Frontal cortex (tissue), 4 donors: Measurements from ENCODE around the gene ACAD11. TPM values are rescaled to one million over a fixed set of nuclear protein-coding genes. Genes with fewer than 3 reads are reported as not detected.

Experiments
- DNase-seq, 2 donors: peaks; one replicate each; pipeline ENCODE4 v3.0.0; 2012; ENCODE audit warnings: low spot score in 2 of 2
- FAIRE-seq: peaks from 2 replicates; lab custom pipeline; 2012; peaks lifted over from hg19 to GRCh38; lab: Jason Lieb, UNC
- total RNA-seq: library from RNA; depleted of rRNA; stranded (reverse); fragments of >200 nt; gene quantifications from one replicate; pipeline ENCODE4 v1.2.3, GENCODE V29; 2014
- donor health status: control.
- donor health status: control.
- donor health status: control.

The ACAD11 gene, protein sequence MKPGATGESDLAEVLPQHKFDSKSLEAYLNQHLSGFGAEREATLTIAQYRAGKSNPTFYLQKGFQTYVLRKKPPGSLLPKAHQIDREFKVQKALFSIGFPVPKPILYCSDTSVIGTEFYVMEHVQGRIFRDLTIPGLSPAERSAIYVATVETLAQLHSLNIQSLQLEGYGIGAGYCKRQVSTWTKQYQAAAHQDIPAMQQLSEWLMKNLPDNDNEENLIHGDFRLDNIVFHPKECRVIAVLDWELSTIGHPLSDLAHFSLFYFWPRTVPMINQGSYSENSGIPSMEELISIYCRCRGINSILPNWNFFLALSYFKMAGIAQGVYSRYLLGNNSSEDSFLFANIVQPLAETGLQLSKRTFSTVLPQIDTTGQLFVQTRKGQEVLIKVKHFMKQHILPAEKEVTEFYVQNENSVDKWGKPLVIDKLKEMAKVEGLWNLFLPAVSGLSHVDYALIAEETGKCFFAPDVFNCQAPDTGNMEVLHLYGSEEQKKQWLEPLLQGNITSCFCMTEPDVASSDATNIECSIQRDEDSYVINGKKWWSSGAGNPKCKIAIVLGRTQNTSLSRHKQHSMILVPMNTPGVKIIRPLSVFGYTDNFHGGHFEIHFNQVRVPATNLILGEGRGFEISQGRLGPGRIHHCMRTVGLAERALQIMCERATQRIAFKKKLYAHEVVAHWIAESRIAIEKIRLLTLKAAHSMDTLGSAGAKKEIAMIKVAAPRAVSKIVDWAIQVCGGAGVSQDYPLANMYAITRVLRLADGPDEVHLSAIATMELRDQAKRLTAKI
- total RNA-seq = 37.9 TPM

DNA sequence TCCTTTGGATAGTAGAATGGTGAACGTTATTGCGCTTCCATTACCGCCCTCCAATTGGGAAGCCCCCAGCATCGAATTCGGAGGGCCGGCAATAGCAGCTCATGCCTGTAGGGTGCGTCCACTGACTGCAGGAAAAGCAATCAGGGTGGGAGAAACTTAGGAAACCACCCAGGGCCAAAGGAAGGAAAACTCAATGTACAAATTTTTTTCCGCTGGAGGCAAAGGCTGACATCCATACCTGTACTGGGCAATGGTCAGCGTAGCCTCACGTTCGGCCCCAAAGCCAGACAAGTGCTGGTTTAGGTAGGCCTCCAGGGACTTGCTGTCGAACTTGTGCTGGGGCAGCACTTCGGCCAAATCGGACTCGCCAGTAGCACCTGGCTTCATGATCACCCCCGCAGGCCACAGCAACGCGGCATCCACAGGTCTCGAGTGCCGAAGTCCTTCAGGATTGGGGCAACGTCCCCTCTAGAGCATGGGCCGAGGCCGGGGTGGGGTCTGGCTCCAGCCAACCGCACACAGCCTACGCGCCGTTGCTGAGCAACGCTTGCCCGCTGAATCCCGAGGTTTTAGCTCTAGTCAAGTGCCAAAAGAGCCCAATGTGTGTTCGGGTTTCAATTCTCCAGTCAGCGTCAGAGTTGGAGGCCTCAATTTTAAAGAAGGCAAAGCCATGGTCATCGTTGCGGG lies at the start of gene ACAD11:
Gene ACAD11, minus strand, starts transcription at position 445 of the 687 bp plus-strand sequence. Its CDS starts 58 bp downstream, at position 387.
- FAIRE-seq (no peak), DNase-seq (peak; percentile 61 to 69)

DNA sequence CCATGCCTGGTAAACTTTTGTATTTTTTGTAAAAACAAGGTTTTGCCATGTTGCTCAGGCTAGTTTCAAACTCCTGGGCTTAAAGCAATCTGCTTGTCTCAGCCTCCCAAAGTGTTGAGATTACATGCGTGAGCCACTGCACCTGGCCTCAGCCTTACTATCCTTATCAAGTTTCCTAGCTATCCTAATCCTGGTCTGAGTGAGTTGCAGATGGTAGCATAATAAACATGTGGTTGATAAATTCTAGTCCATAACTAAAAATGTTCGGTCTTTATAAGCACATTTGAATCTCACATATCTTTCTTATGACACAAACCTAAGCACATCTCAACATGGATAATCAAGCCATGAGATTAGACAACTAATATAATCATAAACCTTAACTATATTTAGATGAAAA lies 44.1 kb upstream of the ACAD11 start:
- DNase-seq (no peak), FAIRE-seq (no peak)

DNA sequence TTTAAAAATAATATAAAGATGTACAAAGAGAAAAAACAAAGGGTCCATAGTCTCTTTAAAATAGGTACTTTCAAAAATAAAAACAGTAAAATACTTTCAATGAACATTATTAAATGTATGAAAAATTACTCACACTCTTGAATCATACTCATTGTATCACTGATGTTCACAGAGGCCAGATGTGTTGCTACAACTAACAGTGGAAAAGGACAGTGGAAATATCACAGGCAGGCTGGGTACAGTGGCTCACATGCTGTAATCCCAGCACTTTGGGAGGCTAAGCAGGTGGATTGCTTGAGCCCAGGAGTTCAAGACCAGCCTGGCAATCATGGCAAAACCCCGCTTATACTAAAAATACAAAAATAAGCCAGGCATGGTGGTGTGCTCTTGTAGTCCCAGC lies 35.8 kb upstream of the ACAD11 start:
- no peak for FAIRE-seq
- DNase-seq = no peak

DNA sequence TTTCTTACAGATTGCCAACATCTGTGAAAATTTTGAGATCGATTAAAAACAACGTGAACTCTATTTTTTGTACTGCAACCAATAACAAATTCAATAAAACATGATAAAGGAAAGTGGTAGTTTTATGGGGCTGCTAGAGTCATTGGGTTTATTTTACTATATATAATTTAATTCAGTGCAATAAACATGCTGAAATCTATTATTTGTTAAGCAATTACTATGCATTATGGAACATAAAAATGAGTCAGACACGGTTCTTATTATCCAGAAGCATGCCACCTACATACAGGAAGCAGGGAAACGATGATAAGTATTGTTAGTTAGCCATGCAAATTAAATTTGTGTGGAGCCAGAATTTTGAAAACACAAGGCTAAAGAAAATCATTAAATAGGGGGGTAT lies 35.4 kb upstream of the ACAD11 start:
- FAIRE-seq = no peak
- DNase-seq = no peak

DNA sequence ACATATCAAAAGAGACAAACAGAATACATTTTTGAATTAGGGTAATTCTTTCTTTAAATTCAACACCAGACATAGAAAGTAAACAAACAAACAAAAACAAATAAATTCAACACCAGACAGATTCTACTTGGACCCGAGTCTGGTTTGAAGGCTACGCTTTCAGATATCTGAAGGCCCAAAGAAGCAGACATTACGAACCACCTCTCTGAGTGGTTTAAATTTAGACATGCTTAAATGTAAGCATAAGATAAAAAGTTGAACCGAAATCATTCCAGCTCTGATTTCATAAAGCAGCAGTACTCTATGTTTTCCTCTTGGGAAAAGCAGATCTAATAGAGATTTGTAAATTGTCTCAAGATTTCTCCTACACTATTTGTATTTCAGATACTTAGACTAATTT lies 30.4 kb upstream of the ACAD11 start:
- DNase-seq (no peak), FAIRE-seq (no peak)

DNA sequence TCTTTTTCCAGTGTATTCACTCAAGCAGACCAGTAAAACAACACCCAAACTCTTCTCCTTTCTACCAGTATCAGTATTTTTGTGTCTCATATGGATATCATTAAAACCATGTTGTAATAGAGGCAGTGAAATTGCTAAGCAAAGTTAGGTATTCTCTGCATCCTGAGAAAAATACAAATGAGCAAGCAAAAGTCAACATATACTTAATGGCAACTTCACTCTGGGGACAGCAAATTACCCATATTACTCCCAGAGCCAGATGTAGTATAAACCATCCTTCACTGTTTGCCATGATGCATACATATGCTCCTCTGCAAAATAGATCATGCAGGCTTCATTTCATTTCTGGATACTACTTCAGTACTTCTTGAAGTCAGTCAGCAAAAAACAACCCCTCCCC lies 22.6 kb upstream of the ACAD11 start:
- FAIRE-seq (no peak), DNase-seq (no peak)

DNA sequence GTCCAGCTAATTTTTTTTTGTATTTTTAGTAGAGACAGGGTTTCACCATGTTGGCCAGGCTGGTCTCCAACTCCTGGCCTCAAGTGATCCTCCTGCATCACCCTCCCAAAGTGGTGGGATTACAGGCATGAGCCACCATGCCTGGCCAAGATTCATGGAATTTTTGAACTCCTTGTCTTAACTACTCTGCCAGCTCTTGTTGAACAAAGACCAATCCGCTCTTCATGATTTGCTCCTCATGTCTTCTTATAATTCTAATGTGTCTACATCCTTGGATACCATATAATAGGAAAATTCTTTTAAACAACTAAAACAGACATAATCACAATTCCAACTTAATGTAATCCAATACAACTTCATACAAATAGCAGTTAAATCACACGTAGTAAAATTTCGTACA lies 21.8 kb upstream of the ACAD11 start:
- DNase-seq (no peak), FAIRE-seq (no peak)

DNA sequence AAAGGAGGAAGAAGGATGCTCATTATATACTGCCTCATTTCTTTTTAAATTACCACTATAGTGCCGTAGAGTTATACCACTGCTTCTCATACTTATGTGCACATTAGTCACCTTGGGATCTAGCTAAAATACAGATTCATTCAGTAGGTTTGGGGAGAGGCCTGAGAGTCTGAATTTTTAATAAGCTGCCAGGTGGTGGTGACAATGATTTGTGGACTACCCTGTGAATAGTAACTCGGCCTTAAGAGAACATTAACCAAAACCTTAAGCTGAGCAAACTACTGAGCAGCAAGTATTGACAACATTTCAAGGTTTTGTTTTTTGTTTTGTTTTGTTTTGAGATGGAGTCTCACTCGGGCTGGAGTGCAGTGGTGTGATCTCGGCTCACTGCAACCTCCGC lies 20.3 kb upstream of the ACAD11 start:
- no peak for DNase-seq
- FAIRE-seq = no peak

DNA sequence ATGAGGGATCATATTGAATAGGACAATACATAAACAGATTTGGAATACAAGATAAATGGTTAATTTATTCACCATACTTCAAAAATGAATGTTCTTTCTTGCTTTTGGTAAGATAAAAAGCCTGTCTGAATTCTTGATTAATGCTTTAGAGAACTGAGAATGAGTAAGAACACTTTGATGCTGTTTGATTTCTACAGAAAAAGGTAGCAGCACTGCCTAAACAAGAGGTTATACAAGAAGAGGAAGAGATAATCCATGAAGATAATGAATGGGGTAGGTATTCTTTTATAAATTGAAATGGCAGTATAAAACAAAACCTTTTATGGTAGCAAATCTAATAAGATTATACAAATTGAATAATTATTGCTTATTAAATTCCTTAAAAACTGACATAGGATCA lies 15.8 kb upstream of the ACAD11 start:
- FAIRE-seq = no peak
- no peak for DNase-seq

DNA sequence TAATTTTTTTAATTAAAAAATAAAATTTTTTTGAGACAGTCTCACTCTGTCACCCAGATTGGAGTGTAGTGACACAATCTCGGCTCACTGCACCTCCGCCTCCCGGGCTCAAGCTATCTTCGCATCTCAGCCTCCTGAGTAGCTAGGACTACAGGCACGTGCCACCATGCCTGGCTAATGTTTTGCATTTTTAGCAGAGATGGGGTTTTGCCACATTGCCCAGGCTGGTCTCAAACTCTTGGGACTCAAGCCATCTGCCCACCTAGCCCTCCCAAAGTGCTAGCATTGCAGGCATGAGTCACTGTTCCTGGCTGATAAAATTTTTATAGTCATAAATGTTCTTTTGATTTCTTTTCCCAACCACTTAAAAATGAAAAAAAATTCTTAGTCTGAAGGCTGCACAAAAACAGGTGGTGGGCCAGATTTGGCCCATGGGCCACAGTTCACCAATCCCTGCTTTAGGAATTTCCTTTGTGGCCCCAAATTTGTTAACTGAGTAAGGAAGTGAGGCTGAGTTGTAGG lies 9.7 kb upstream of the ACAD11 start:
- DNase-seq (no peak), FAIRE-seq (no peak)

DNA sequence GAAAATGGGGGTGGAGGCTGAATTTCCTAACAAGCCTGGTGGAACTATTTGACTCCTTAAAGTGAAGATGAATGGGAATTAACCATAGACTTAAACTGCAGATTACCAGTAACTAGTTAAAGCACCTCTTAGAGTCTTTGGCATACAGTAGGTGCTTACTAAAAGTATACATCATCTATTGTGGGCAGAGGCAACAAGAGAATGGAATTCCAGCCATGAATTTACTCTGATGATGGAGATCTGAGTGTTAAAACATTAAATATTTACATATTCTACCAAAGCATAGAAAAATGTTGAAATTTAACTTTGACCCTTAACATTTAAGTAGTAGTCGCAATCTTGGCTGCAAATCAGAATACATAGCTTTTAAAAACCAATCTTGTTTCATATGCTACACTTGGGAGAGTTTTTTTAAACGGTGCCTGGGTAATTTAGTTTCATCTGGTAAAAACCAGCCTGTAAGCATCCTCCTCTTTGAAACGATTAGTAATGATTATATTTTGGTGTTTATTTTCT lies 5.7 kb upstream of the ACAD11 start:
- no peak for DNase-seq
- FAIRE-seq = no peak

DNA sequence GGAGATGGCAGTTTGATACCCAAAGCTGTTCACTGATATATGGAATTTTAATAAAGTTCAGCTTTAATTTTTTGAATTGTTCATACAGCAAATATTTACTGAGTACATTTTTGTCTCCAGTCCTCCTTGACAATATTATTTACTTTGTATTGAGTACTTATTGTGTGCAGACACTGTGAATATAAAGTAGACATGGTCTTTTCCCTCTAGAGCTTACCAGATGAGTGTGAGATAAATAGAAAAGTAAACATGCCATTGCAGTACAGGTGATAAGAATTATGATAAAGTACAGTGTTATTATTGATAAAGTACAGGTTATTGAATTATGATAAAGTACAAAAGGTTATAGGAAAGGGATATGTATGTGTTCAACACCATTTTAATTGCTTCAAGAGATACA lies 2.6 kb upstream of the ACAD11 start:
- FAIRE-seq (no peak), DNase-seq (no peak)

DNA sequence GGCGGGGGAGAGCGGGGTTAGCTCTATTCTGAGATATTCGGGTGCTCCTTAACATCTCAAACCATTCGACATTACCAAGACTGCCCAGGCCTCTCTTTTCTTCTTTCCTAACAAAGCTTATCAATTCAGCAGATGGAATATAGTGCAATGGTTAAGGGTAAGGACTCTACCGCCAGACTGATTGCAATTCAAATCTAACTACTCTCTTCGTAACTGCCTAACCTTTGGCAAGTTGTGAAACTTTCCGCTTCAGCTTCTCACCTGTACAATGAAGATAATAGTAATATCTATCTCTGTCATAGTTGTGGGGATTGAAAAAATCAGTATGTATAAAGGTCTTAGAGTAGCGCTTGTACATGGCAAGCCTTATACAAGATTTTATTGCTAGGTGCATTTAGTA lies 1.5 kb upstream of the ACAD11 start:
- DNase-seq (no peak), FAIRE-seq (no peak)

DNA sequence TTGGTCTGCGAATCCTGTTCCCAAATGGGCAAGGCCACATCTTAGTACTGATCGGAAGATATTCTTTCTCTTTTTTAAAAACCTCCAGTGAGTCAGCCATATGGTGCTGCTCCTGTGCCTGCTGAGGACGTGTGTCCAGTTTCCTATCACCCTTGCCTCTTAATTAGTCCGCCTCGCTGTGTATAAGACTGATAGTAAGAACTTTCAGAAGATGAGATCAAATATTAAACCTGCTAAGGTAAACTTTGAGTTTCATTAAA lies 1.1 kb upstream of the ACAD11 start:
- FAIRE-seq = no peak
- peak in 1 of 2 donors; percentile 10 for DNase-seq

DNA sequence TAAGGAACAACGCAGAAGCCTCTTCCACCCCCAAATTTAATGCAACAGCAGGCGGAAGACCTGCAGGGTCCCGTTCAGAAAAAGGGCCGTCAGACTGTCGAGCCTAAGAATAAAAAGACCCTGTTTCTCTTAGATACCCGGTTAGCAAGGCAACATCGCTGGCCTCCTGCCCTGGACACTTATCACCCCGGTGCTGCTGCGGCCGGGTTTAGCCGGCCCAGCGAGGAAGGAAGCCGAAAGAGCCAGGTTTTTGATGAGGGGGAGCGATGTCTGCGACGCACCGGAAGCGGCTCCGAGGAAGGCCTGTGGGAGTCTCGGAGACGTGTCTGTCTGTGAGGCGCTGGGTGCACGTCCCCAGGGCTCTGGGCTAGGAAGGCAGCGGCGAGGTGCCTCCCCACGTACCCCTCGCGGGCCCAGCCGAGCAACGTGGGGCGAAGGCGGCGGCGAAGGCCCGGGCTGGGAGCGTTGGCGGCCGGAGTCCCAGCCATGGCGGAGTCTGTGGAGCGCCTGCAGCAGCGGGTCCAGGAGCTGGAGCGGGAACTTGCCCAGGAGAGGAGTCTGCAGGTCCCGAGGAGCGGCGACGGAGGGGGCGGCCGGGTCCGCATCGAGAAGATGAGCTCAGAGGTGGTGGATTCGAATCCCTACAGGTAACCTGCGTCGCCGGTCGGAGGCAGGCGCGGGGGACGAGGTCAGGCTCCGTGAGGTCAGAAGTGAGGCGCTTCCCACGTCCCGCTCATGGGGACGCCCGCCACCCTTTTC lies 622 bp upstream of the ACAD11 start, which contains the start of gene UBA5:
Gene UBA5, plus strand, starts transcription at position 278 of the 759 bp plus-strand sequence. Its CDS starts 209 bp downstream, at position 487.
- DNase-seq (peak; percentile 60 to 63), FAIRE-seq (no peak)

DNA sequence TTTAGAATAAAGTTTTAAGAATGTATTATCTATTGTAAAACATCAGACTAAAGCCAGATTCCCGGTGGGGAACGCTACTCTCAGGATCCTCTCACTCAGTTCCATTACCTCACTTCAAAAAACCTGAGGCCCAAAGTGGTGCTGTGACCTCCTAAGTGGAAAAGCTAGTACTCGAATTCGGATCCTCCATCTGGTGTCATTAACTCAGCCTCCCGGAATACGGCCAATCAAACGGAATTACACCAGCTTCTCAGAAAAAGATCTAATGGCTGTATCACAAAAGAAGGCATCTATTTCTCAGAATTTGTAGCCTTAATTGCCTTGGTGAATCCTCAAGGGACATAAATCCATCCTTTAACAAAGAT lies 627 bp downstream of the ACAD11 start:
- FAIRE-seq = no peak
- no peak for DNase-seq

DNA sequence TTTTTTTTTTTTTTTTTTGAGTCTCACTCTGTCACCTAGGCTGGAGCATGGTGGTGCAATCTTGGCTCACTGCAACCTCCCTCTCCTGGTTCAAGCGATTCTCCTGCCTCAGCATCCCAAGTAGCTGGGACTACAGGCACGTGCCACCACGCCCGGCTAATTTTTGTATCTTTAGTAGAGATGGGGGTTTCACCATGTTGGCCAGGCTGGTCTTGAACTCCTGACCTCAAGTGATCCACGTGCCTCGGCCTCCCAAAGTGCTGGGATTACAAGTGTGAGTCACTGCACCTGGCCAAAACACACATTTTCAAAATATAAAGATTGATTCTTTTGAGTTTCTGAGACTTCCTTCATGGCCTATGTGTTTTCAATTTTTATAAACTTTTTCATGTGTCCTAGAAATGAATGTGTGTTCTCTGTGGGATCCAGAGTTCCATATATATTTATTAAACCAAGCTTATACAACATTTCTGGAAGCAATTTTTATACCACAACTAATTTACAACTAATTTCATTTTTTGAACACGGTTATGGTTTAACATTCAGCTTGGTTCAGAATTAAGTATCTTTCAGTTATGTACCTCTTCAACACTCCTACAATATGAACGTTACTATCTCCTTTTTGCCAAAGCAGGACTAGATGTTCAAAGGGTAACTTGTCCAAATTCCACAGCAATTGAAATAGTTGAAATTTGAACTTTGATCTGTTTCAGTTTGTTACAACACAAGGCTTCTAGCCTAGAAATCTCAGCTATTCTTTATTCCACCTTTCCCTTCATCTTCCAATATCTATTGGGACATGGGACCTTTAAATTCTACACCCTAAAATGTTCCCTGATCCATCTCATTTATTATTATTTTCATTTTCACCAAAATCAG lies 1.5 kb downstream of the ACAD11 start:
- FAIRE-seq (no peak), DNase-seq (no peak)

DNA sequence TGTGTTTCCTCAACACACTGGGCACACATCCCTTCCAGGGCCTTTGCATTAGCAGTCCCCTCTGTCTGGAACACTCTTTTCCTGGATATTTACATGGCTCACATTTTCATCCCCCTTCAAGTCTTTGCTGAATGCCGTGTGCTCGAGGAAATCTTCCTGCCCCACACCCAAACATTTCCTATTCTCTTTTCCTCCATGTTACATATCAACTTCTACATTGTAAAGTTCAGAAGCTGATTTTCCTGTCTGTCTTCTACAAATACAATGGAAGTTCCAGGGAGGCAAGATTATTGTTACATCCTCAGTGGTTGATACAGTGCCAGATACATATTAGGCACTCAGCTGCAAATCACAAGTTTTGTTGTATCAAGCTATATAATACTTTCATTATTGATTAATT lies 4.1 kb downstream of the ACAD11 start:
- DNase-seq (no peak), FAIRE-seq (no peak)

DNA sequence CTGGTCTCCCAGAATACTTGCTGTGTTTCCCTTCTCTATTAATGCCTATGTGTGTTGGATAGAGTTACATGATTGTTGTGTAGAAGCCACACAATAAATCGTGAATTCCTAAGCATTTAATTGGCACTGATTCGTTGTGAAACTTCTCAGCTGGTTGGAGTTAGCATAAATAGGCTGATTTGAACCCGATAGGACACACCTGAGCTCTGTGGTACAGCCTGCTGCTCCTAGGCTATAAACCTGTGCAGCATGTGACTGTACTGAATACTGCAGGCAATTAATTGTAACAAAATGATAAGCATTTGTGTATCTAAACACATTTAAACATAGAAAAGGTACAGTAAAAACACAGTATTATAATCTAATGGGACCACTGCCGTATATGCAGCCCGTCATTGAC lies 4.9 kb downstream of the ACAD11 start:
- FAIRE-seq = no peak
- DNase-seq = no peak
